Activated T-helper 9 cell treated with anti-CD3 and anti-CD28 coated beads, Interleukin-2, amount 50 U/mL, for 16 hours (primary cell): ENCODE measurements around the gene TFPI.
"Not testable (repeated sequence)": the region's sequence is repeated elsewhere in the genome, so short reads cannot be mapped to it uniquely, and the experiment has no call there.

Experiments used
- DNase-seq: peaks from one replicate; pipeline ENCODE4 v3.0.0-alpha.2; 2020; ENCODE audit warnings: low read depth

TFPI gene

GRCh38 chr2:187552828-187553681 is 1.2 kb downstream of the TFPI start:
- no peak for DNase-seq

- no peak for DNase-seq
Observed at GRCh38 chr2:187552381-187552780, 1.9 kb downstream of the TFPI start.

- DNase-seq: no peak
Observed at GRCh38 chr2:187550857-187551256, 3.4 kb downstream of the TFPI start.

GRCh38 chr2:187549951-187550555 is 4.2 kb downstream of the TFPI start:
- DNase-seq: no peak

- DNase-seq: no peak
Observed at GRCh38 chr2:187549193-187549592, 5.0 kb downstream of the TFPI start.

DNA sequence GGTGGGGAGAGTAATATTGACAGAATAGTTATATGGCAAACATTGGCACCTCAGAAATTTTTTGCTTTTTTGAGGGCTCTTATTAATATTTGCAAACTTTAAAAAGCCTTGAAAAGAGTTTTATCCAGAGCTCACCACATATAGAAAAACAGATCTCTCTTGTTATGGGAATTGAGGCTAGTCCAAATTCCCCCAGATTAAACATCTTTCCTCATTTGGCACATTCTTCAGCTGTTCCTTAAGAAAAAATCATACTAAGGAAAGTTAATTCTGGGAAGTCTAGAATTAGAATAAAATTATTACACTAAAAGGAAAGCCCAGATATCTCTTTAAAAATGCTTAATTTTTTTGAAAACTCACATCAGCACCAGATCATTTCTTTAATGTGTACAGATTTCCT is 5.6 kb downstream of the TFPI start:
- DNase-seq: no peak

GRCh38 chr2:187547353-187547979 is 6.8 kb downstream of the TFPI start:
- no peak for DNase-seq

DNA sequence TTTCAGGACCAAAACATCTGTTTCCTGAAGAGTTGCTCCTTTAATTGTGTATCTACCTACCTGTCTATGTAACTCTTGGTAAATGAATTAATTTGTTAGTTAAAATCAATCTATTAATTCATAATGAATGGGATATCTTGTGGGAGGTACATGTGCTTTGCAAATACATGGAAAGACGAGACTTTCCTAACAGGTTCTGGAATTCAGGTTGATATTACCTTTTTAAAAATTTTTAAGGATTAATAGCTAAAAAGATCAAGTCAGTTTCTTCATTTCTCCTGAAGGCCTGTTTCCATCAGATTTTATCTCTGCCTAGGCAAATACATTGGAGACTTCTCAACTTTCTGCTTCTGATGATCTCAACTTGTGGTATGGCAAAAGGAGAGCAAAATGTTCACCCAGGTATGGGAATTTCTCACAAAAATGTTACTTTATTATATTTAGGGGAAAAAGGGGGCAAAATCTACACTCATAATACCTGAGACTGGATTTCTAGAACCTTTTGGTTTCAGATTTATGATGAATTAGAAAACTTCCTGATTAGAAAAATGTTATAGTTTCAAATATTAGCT is 7.4 kb downstream of the TFPI start:
- no peak for DNase-seq

DNA sequence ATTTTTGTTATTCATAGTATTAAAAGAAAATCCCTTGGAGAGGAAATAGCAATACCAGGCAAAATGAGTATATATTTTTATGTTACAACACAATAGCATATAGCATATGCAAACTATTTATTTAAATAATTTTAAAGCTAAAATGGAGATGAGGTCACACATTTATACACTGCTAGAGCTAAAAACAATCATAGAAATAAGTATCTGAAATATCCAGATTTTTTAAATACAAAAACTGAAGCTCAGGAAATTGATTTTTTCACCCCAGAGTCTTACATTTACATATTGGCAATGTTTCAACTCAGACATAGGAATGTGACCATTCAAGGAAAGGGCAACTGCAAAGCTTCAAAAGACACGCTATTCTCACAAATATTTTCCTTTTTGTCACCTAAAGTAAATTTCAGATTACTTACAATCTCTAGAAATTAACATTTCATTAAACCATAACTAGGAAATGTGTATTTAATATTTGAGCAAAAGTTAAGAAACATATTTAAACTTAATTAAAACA is 8.9 kb downstream of the TFPI start:
- no peak for DNase-seq

DNA sequence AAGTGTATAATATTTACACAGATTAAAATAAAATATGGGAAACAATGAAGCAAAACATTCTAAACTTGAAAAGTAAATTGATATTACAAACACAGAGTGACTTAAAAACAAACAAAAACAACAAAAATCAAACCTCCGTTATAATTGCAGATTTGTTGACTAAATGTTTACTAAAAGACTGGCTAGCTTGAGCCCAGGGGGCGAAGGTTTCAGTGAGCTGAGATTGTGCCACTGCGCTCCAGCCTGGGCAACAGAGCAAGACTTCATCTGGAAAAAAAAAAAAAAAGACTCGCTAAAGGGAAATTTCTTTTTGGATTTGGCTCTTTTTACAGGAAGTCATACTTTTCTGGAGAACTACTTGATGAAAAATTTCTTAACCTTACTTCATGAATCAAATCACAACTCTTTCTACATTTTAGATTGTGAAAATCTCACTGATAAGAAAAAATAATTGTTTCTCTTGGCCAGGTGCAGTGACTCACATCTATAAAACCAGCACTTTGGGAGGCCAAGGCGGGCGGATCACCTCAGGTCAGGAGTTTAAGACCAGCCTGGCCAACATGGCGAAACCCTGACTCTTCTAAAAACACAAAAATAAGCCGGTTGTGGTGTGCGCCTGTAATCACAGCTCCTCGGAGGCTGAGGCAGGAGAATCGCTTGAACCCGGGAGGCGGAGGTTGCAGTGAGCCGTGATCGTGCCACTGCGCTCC is 9.7 kb downstream of the TFPI start:
- DNase-seq: no peak

GRCh38 chr2:187543488-187543887 is 10.7 kb downstream of the TFPI start:
- DNase-seq: no peak

DNA sequence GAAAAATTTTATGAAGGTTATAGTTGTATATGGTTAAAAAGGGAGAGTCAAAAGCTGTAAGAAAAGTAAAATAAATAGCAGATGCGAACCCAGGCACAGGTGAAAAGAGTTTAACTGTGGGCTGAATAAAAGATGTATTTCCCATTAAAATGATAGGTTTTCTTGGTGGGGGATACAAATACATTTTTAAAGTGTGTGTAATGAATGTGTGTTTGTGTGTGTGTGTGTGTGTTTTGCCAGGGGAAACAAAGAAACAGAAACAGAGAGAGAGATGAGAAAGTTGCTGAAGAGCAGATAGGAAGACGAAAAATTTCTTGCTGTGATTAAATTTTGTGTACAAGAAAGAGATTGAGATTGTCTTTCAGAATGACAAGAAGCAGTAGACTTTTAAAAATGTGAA is 12.1 kb downstream of the TFPI start:
- DNase-seq: no peak

DNA sequence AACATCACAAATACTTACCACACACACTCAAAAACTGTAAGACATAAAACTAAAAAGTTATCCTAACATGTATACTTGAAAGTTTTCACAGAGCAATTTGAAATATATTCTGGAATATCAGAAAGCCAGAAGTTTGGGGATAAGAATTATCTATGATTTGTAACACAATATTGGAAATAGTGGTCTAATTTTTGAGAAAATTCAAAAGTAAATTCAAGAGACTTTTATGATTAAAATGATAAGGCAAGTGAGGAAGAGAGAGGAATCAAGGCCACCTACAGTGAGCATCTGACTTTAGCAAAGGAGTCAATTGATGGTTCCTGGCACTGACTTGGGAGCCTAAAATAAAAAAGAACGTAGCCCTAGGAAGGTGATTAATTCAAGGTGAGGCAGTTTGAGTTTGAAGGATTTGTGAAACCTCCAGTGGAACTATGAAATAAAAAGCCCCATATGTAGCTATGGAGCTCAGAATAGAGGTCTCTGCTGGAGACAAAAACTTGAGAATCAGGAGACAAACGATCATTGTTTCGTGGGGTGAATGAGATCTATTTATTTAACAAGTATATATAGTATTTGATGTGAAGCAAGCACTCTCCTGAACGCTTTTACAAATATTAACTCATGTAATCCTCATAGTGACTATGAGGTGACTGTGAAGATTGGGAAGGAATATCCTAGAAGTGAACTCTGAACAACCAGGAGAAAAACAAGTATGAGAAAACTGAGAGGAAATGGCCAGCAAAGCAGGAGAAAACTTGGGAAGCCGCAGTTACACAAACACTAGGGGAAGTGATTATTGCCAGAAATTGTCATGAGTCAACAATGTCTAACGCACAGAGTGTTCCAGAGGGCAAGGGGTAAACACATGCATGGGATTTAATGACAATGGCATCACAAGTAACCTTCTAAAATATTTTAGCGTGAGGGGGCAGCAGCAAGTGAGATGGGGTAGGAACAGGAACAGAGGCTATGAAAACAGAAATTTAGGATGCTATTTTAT is 12.8 kb downstream of the TFPI start:
- no peak for DNase-seq

- DNase-seq: not testable (repeated sequence)
Observed at GRCh38 chr2:187538222-187538621, 16.0 kb downstream of the TFPI start.

DNA sequence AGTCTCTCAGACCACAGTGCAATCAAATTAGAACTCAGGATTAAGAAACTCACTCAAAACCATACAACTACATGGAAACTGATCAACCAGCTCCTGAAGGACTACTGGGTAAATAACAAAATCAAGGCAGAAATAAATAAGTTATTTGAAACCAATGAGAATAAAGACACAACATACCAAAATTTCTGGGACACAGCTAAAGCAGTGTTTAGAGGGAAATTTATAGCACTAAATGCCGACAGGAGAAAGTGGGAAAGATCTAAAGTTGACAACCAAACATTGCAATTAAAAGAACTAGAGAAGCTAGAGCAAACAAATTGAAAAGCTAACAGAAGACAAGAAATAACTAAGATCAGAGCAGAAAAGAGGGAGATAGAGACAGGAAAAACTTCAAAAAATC is 18.9 kb downstream of the TFPI start:
- DNase-seq: not testable (repeated sequence)

DNA sequence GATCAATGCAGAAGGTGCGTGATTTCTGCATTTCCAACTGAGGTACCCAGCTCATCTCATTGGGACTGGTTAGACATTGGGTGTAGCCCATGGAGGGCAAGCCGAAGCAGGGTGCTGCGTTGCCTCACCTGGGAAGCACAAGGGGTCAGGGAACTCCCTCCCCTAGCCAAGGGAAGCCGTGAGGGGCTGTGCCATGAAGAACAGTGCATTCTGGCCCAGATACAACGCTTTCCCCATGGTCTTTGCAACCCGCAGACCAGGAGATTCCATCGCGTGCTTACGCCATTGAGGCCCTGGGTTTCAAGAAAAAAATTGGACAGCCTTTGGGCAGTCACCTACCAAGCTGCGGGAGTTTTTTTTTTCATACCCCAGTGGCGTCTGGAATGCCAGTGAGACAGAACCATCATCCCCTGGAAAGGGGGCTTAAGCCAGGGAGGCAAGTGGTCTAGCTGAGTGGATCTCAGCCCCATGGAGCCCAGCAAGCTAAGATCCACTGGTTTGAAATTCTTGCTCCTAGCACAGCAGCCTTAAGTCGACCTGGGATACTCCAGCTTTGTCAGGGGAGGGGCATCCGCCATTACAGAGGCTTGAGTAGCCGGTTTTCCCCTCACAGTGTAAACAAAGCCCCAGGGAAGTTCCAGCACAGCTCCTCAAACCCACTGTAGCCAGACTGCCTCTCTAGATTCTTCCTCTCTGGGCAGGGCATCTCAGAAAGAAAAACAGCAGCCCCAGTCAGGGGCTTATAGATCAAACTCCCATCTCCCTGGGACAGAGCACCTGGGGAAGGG is 21.7 kb downstream of the TFPI start:
- DNase-seq: no peak

- no peak for DNase-seq
Observed at GRCh38 chr2:187529977-187530721, 24.1 kb downstream of the TFPI start.

DNA sequence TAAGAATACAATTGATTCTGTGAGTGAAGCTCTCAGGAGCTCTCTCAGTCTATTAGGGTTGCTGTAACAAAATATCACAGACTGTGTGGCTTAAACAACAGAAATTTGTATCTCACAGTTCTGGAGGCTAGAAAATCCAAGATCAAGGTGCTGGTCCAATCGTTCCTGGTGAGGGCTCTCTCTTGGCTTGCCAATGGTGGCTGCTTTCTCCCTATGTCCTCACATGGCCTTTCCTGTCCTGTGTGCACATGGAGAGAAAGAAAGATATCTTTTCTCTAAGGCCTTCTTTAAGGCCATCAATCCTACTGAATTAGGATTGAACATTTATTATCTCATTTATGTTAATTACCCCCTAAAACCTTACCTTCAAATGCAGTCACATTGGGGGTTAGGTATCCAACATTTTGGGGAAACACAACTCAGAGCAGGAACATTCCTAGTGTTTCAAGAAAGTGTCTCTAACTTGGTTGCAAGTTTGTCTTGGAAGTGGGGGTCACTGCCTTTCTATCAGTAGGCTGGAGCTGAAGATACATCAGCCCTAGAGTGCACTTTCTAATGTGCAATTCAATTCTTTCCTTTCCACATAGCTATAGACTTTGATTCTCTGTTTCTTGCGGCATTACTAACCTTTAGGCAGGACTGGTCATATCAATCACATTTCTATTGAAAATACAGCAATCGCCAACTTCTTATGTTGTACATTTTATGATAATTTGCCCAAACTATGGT is 24.8 kb downstream of the TFPI start:
- no peak for DNase-seq

GRCh38 chr2:187528042-187528441 is 26.2 kb downstream of the TFPI start:
- no peak for DNase-seq
